ENCODE measurements around the gene PHLDB3.
"Not testable (repeated sequence)": the region's sequence is repeated elsewhere in the genome, so short reads cannot be mapped to it uniquely, and the experiment has no call there.

PHLDB3 gene

GRCh38 chr19:43518051-43518450 is 13.5 kb upstream of the PHLDB3 start:
- Histone ChIP-seq H3K36me3 (replicated peaks) (no peaks in the 10 kb centered on the region), H3K4me3 (ENCODE audit: low read depth, low read length) (no peak overlapping the region), H3K27ac (no peak overlapping the region), H3K27me3 (replicated peaks) (no peaks in the 10 kb centered on the region)
- no peak for TF ChIP-seq CTCF (IDR thresholded peaks at IDR 0.05; ENCODE audit: low read depth, low read length, missing control alignments)
- no peak for DNase-seq
- in situ Hi-C loops (cut with HindIII; ENCODE audit: low pct_ligation_motif_present, low sequenced_read_pairs), result no loop called here

- H3K27ac ChIP-seq; in situ Hi-C loops (cut with HindIII; ENCODE audit: low pct_ligation_motif_present, low sequenced_read_pairs); H3K27me3 ChIP-seq (replicated peaks); DNase-seq; H3K4me3 ChIP-seq (ENCODE audit: low read depth, low read length): not testable (repeated sequence)
- peaks cover 14% of the 10 kb centered on the region for H3K36me3 ChIP-seq (replicated peaks)
These were observed 7.9 kb upstream of the PHLDB3 start for GRCh38 chr19:43512399-43512798.

GRCh38 chr19:43511324-43511723 is 6.8 kb upstream of the PHLDB3 start:
- in situ Hi-C loops (cut with HindIII; ENCODE audit: low pct_ligation_motif_present, low sequenced_read_pairs), result no loop called here
- no peak for TF ChIP-seq CTCF (IDR thresholded peaks at IDR 0.05; ENCODE audit: low read depth, low read length, missing control alignments)
- DNase-seq, result no peak
- Histone ChIP-seq H3K27me3 (replicated peaks) (no peaks in the 10 kb centered on the region), H3K27ac (no peak overlapping the region), H3K4me3 (ENCODE audit: low read depth, low read length) (no peak overlapping the region), H3K36me3 (replicated peaks) (peaks cover 14% of the 10 kb centered on the region)

- Histone ChIP-seq H3K4me3 (ENCODE audit: low read depth, low read length) (no peak overlapping the region), H3K27ac (no peak overlapping the region), H3K27me3 (replicated peaks) (no peaks in the 10 kb centered on the region), H3K36me3 (replicated peaks) (peaks cover 14% of the 10 kb centered on the region)
- in situ Hi-C loops (cut with HindIII; ENCODE audit: low pct_ligation_motif_present, low sequenced_read_pairs), result no loop called here
- DNase-seq, result no peak
- TF ChIP-seq CTCF (IDR thresholded peaks at IDR 0.05; ENCODE audit: low read depth, low read length, missing control alignments), result no peak
These were observed 6.2 kb upstream of the PHLDB3 start for GRCh38 chr19:43510713-43511112.

- H3K4me3 ChIP-seq (ENCODE audit: low read depth, low read length), result no peak overlapping the region
- peaks cover 14% of the 10 kb centered on the region for H3K36me3 ChIP-seq (replicated peaks)
- H3K27ac ChIP-seq, result no peak overlapping the region
- in situ Hi-C loops (cut with HindIII; ENCODE audit: low pct_ligation_motif_present, low sequenced_read_pairs), result no loop called here
- no peak for DNase-seq
- TF ChIP-seq CTCF (IDR thresholded peaks at IDR 0.05; ENCODE audit: low read depth, low read length, missing control alignments), result no peak
- H3K27me3 ChIP-seq (replicated peaks), result no peaks in the 10 kb centered on the region
These were observed 3.3 kb upstream of the PHLDB3 start for GRCh38 chr19:43507880-43508279.

GRCh38 chr19:43506629-43507028 is 2.1 kb upstream of the PHLDB3 start:
- no peak overlapping the region for H3K4me3 ChIP-seq (ENCODE audit: low read depth, low read length)
- H3K27me3 ChIP-seq (replicated peaks), result no peaks in the 10 kb centered on the region
- peaks cover 14% of the 10 kb centered on the region for H3K36me3 ChIP-seq (replicated peaks)
- TF ChIP-seq CTCF (IDR thresholded peaks at IDR 0.05; ENCODE audit: low read depth, low read length, missing control alignments), result no peak
- no peak for DNase-seq
- H3K27ac ChIP-seq, result no peak overlapping the region
- in situ Hi-C loops (cut with HindIII; ENCODE audit: low pct_ligation_motif_present, low sequenced_read_pairs), result no loop called here
